Forelimb muscle (tissue), 1 donor: Measurements from ENCODE around the gene DOHH. TPM values are rescaled to one million over a fixed set of nuclear protein-coding genes. Genes with fewer than 3 reads are reported as not detected.
A peak's percentile ranks its signal among the peaks of the same experiment; 100 is the strongest.

Experiments used
- DNase-seq: peaks from one replicate; pipeline ENCODE4 v3.0.0-alpha.2; 2013; ENCODE audit warnings: low read depth
- polyA plus RNA-seq: library from polyadenylated mRNA; unstranded; fragments of 120-200 nt; gene quantifications from one replicate; pipeline ENCODE4 v1.2.1, GENCODE V29; 2013; ENCODE audit not compliant: insufficient read length

The DOHH gene
- polyA plus RNA-seq = 6.8 TPM

GRCh38 chr19:3500429-3501101 is at the start of gene DOHH:
DOHH (minus strand) TSS chr19:3500674; CDS start chr19:3496814, 3,860 bp downstream.
- DNase-seq = peak; percentile 94

- DNase-seq = no peak
These were observed 49.3 kb upstream of the DOHH start for GRCh38 chr19:3549816-3550215.

- no peak for DNase-seq
These were observed 48.1 kb upstream of the DOHH start for GRCh38 chr19:3548606-3549005.

GRCh38 chr19:3547767-3548282 is 47.4 kb upstream of the DOHH start:
- no peak for DNase-seq

- DNase-seq = no peak
These were observed 46.8 kb upstream of the DOHH start for GRCh38 chr19:3547301-3547731.

GRCh38 chr19:3546119-3546518 is 45.6 kb upstream of the DOHH start:
- no peak for DNase-seq

GRCh38 chr19:3545669-3546034 is 45.2 kb upstream of the DOHH start:
- no peak for DNase-seq

- DNase-seq = no peak
These were observed 44.5 kb upstream of the DOHH start for GRCh38 chr19:3544742-3545668.

GRCh38 chr19:3544058-3544376 is 43.5 kb upstream of the DOHH start:
- no peak for DNase-seq

- no peak for DNase-seq
These were observed 42.9 kb upstream of the DOHH start for GRCh38 chr19:3543150-3544057.

- no peak for DNase-seq
These were observed 39.3 kb upstream of the DOHH start for GRCh38 chr19:3539756-3540118.

GRCh38 chr19:3538965-3539755 is 38.7 kb upstream of the DOHH start, which contains the start of gene TEKTIP1:
TEKTIP1 (plus strand) TSS chr19:3539174; CDS start chr19:3539178, 4 bp downstream.
- no peak for DNase-seq

GRCh38 chr19:3538258-3538929 is 37.9 kb upstream of the DOHH start:
- no peak for DNase-seq

- no peak for DNase-seq
These were observed 37.2 kb upstream of the DOHH start for GRCh38 chr19:3537438-3538240.

- no peak for DNase-seq
These were observed 36.6 kb upstream of the DOHH start for GRCh38 chr19:3537101-3537437.

GRCh38 chr19:3536429-3537100 is 36.1 kb upstream of the DOHH start:
- no peak for DNase-seq

- no peak for DNase-seq
These were observed 35.5 kb upstream of the DOHH start for GRCh38 chr19:3535981-3536380.

- DNase-seq = no peak
These were observed 35.1 kb upstream of the DOHH start for GRCh38 chr19:3535563-3535965.

- DNase-seq = no peak
These were observed 34.7 kb upstream of the DOHH start for GRCh38 chr19:3535235-3535535.
